ENCODE measurements around the gene IFITM1.

The IFITM1 gene

GRCh38 chr11:282630-283360, 31.0 kb upstream of the IFITM1 start:
- DNase-seq = no peak

- no peak for DNase-seq
These were observed 30.3 kb upstream of the IFITM1 start for GRCh38 chr11:283405-284104.

GRCh38 chr11:284105-285020, 29.5 kb upstream of the IFITM1 start:
- no peak for DNase-seq

GRCh38 chr11:285021-285893, 28.6 kb upstream of the IFITM1 start:
- DNase-seq = no peak

- peak in 1 of 5 experiments; percentile 4 for DNase-seq
These were observed 28.0 kb upstream of the IFITM1 start for GRCh38 chr11:285894-286220.

GRCh38 chr11:286977-287820, 26.6 kb upstream of the IFITM1 start:
- DNase-seq = peak in 4 of 5 experiments; percentile 44 to 82 (median 69)

GRCh38 chr11:287821-288477, 25.9 kb upstream of the IFITM1 start:
- peak in 2 of 5 experiments; percentile 26 to 66 for DNase-seq

- peak in 4 of 5 experiments; percentile 38 to 49 (median 46) for DNase-seq
These were observed 25.1 kb upstream of the IFITM1 start, which contains the start of gene PGGHG for GRCh38 chr11:288478-289397. TSS of gene PGGHG (plus strand) at chr11:289126. CDS start at chr11:289817, 691 bp downstream.

- DNase-seq = peak in 2 of 5 experiments; percentile 48 to 59
These were observed 24.5 kb upstream of the IFITM1 start for GRCh38 chr11:289398-289711.

GRCh38 chr11:289712-290620, 23.9 kb upstream of the IFITM1 start:
- DNase-seq = peak in 2 of 5 experiments; percentile 8 to 58

- DNase-seq = peak in 1 of 5 experiments; percentile 7
These were observed 23.1 kb upstream of the IFITM1 start for GRCh38 chr11:290621-291231.

- peak in 1 of 5 experiments; percentile 3 for DNase-seq
These were observed 22.3 kb upstream of the IFITM1 start for GRCh38 chr11:291281-292210.

GRCh38 chr11:292211-293121, 21.4 kb upstream of the IFITM1 start:
- DNase-seq = no peak

- DNase-seq = no peak
These were observed 20.5 kb upstream of the IFITM1 start for GRCh38 chr11:293271-293851.

All from T-helper 2 cell (primary cell).